Prostate gland (tissue), 2 donors: ENCODE results near the gene TLE2.

ENCODE experiments used
- CTCF ChIP-seq, 4 experiments: fragments of 200-600 bp in 2 of 4; fragments of 450-650 bp in 2 of 4; sonication (generic) in 2 of 4; IDR thresholded peaks; 1 replicate in 3 of 4; 2 replicates in 1 of 4; pipeline ENCODE4 v1.5.1; 2016 to 2019; ENCODE audit warnings: antibody characterized with exemption in 4 of 4, mild to moderate bottlenecking in 2 of 4, moderate library complexity in 2 of 4
- POLR2A ChIP-seq: fragments of 450-650 bp; IDR thresholded peaks from one replicate; pipeline ENCODE4 v1.6.1; 2016; ENCODE audit warnings: antibody characterized with exemption, mild to moderate bottlenecking
- POLR2AphosphoS5 ChIP-seq: sonication (generic); formaldehyde crosslinking; IDR thresholded peaks from one replicate; pipeline ENCODE4 v1.6.1; 2017; ENCODE audit warnings: antibody characterized with exemption

- TF ChIP-seq POLR2A (no peak), CTCF (IDR thresholded peaks at IDR 0.05) (no peak), POLR2AphosphoS5 (no peak)
These were observed 36.7 kb upstream of the TLE2 start for GRCh38 chr19:3065675-3066357.
